GM21526 (cell line): ENCODE measurements around the gene HOXA11.

Experiments used
- ATAC-seq: cut with Tn5 transposase; IDR thresholded peaks from one replicate; pipeline ENCODE4 v1.9.1; 2021; ENCODE audit warnings: moderate library complexity; ENCODE audit not compliant: unreplicated experiment, low FRiP score

The HOXA11 gene

GRCh38 chr7:27194002-27194352 lies 8.9 kb upstream of the HOXA11 start:
- ATAC-seq, result no peak

GRCh38 chr7:27193335-27194001 lies 8.4 kb upstream of the HOXA11 start:
- ATAC-seq, result no peak

- no peak for ATAC-seq
Observed at GRCh38 chr7:27192546-27193334, 7.7 kb upstream of the HOXA11 start.

GRCh38 chr7:27191833-27192545 lies 7.0 kb upstream of the HOXA11 start:
- no peak for ATAC-seq

GRCh38 chr7:27191161-27191731 lies 6.2 kb upstream of the HOXA11 start:
- ATAC-seq, result no peak

GRCh38 chr7:27189997-27190748 lies 5.1 kb upstream of the HOXA11 start:
- no peak for ATAC-seq

GRCh38 chr7:27189295-27189996 lies 4.4 kb upstream of the HOXA11 start:
- no peak for ATAC-seq

GRCh38 chr7:27188386-27189294 lies 3.6 kb upstream of the HOXA11 start:
- ATAC-seq, result no peak

GRCh38 chr7:27187475-27188385 lies 2.7 kb upstream of the HOXA11 start:
- ATAC-seq, result no peak

- no peak for ATAC-seq
Observed at GRCh38 chr7:27186668-27187474, 1.8 kb upstream of the HOXA11 start.

GRCh38 chr7:27185854-27186667 lies 1.0 kb upstream of the HOXA11 start:
- ATAC-seq, result no peak

GRCh38 chr7:27184337-27185012 lies 557 bp downstream of the HOXA11 start:
- ATAC-seq, result no peak

- ATAC-seq, result no peak
Observed at GRCh38 chr7:27183682-27184336, 1.2 kb downstream of the HOXA11 start.

GRCh38 chr7:27182861-27183681 lies 2.0 kb downstream of the HOXA11 start:
- ATAC-seq, result no peak
